K562 (cell line): ENCODE data around the gene MON1A. TPM values are rescaled to one million over a fixed set of nuclear protein-coding genes. Genes with fewer than 3 reads are reported as not detected.

Source experiments
- ATF7 ChIP-seq: fragments of 450-650 bp; IDR thresholded peaks from 2 replicates; pipeline ENCODE4 v1.7.1; 2014; ENCODE audit warnings: mild to moderate bottlenecking, moderate library complexity
- CREM ChIP-seq: IDR thresholded peaks from 2 replicates; pipeline ENCODE4 v1.6.1; 2014; ENCODE audit warnings: antibody characterized with exemption, low read depth
- L3MBTL2 ChIP-seq: fragments of 450-650 bp; IDR thresholded peaks from 2 replicates; pipeline ENCODE4 v1.6.1; 2016; ENCODE audit warnings: mild to moderate bottlenecking, moderate library complexity
- TCF7 ChIP-seq: sonication (generic); IDR thresholded peaks from 2 replicates; pipeline ENCODE4 v1.6.1; 2016; ENCODE audit warnings: antibody characterized with exemption, borderline replicate concordance
- TFAM ChIP-seq: fragments of 250-450 bp; sonication (Bioruptor Pico); conservative IDR thresholded peaks from 2 replicates; pipeline ENCODE4 v1.5.0; 2021; ENCODE audit warnings: mild to moderate bottlenecking, moderate library complexity
- WHSC1 ChIP-seq: IDR thresholded peaks from one replicate; pipeline ENCODE4 v1.6.1; 2012; ENCODE audit warnings: low read length, control low read depth, inconsistent platforms
- YY1 ChIP-seq, 3 experiments: IDR thresholded peaks; 2 replicates each; pipeline ENCODE4 v1.6.1; 2011; ENCODE audit warnings: low read length in 2 of 3, mild to moderate bottlenecking in 2 of 3, moderate library complexity in 2 of 3, borderline replicate concordance in 1 of 3, control low read depth in 1 of 3, low read depth in 1 of 3; ENCODE audit not compliant: insufficient read depth in 3 of 3, insufficient replicate concordance in 2 of 3, control insufficient read depth in 1 of 3, insufficient read length in 1 of 3; ENCODE audit errors: extremely low read depth in 1 of 3
- ZNF263 ChIP-seq: sonication (generic); formaldehyde crosslinking; IDR thresholded peaks from 2 replicates; pipeline ENCODE4 v1.8.0; 2022; ENCODE audit warnings: mild to moderate bottlenecking, missing genetic modification reagents, borderline replicate concordance
- ZNF436 ChIP-seq: fragments of 250-450, 450-650 bp; sonication (Bioruptor Pico); formaldehyde crosslinking; IDR thresholded peaks from 2 replicates; pipeline ENCODE4 v1.7.0; 2020; ENCODE audit warnings: mild to moderate bottlenecking
- polyA plus RNA-seq, 8 experiments: library from polyadenylated mRNA; depleted of rRNA in 4 of 8; stranded (reverse) in 5 of 8; unstranded in 3 of 8; fragments of >200 nt; fragmentation: Nextera tagmentation in 2 of 8; fragmentation: Illumina TruSeq in 1 of 8; extraction: Ambion mirVana in 2 of 8; extraction: Trizol in 1 of 8; gene quantifications; 2 replicates each; pipeline versions ENCODE4 v1.2.1 to v1.2.3, GENCODE V29; 2011 to 2014; ENCODE audit warnings: inconsistent platforms in 1 of 8, missing spikeins in 1 of 8
- total RNA-seq, 7 experiments: library from RNA; depleted of rRNA in 6 of 7; stranded (reverse); fragments of >200 nt in 6 of 7; fragmentation: Illumina TruSeq in 2 of 7; extraction: Trizol in 2 of 7; gene quantifications; 2 replicates each; pipeline versions ENCODE4 v1.2.1 to v1.2.3, GENCODE V29; 2011 to 2021; ENCODE audit warnings: low replicate concordance in 1 of 7
- TF ChIP-seq, protein P1 (sequence below): sonication (generic); formaldehyde crosslinking; IDR thresholded peaks from 2 replicates; pipeline ENCODE4 v1.8.1; 2023; ENCODE audit warnings: mild to moderate bottlenecking, missing genetic modification reagents
- TF ChIP-seq, protein P2 (sequence below), 3 experiments: IDR thresholded peaks in 2 of 3; conservative IDR thresholded peaks in 1 of 3; 2 replicates each; pipeline ENCODE4 v1.5.1; 2011 to 2012; ENCODE audit warnings: low read length in 3 of 3, mild to moderate bottlenecking in 3 of 3, control low read depth in 2 of 3, improper control_type of control experiment in 1 of 3, inconsistent platforms in 1 of 3, low read depth in 1 of 3, mixed read lengths in 1 of 3, moderate library complexity in 1 of 3; ENCODE audit not compliant: insufficient read depth in 2 of 3
- TF ChIP-seq, protein P3 (sequence below): fragments of 200-800 bp; sonication (Bioruptor generic); IDR thresholded peaks from 2 replicates; pipeline ENCODE4 v1.6.1; 2017; ENCODE audit warnings: missing genetic modification characterization, missing compliant biosample characterization
- TF ChIP-seq, protein P4 (sequence below): fragments of 450-650 bp; formaldehyde crosslinking; IDR thresholded peaks from 2 replicates; pipeline ENCODE4 v1.4.0; 2020; ENCODE audit warnings: mild to moderate bottlenecking
- TF ChIP-seq, protein P5 (sequence below): fragments of 250-450 bp; sonication (Bioruptor Pico); IDR thresholded peaks from 2 replicates; pipeline ENCODE4 v1.5.0; 2021
- TF ChIP-seq, protein P6 (sequence below): sonication (generic); formaldehyde crosslinking; IDR thresholded peaks from 2 replicates; pipeline ENCODE4 v1.8.0; 2022; ENCODE audit warnings: mild to moderate bottlenecking, missing genetic modification reagents

Gene MON1A
- total and polyA plus RNA-seq, 9 of the 15 experiments (the other 6 are each of a cell fraction or from before 2014, with no cell fraction given), result 1.1 to 13.8 (median 6.8) TPM

DNA sequence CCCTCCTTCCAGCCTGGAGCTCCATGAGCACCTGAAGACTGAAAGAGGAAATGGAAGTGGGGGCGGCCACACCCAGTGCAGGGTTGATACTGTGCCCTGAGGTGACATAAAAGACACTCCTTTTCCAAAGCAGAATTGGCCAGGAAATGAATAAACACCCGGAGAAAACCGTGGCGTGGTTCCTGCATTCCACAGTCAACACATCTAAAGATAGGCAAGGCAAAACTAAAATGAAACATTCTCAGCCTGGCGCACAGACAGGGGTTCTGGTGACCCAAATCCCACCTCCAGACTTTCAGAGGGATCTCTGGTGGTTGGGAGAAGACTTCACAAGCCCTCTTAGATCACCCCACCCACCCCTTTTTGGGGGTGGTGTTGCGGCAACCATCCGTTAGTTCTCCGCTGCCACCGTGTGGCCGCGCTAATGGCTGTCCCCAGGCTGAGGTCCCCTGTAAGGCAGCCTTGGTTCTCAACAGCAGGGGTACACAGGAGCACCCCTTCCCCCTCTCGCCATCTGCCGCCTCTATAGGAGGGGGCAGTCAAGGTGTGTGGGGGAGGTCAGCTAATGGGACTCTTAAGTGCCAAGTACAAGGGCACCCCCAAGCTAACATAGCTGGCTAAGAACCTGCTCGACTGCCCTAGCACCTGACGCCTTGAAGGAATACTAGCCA is 23.4 kb downstream of the MON1A start (continued):
- TF ChIP-seq, protein P1, sequence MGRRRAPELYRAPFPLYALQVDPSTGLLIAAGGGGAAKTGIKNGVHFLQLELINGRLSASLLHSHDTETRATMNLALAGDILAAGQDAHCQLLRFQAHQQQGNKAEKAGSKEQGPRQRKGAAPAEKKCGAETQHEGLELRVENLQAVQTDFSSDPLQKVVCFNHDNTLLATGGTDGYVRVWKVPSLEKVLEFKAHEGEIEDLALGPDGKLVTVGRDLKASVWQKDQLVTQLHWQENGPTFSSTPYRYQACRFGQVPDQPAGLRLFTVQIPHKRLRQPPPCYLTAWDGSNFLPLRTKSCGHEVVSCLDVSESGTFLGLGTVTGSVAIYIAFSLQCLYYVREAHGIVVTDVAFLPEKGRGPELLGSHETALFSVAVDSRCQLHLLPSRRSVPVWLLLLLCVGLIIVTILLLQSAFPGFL (CRISPR knock-in tag), result no peak
- TF ChIP-seq YY1 (IDR thresholded peaks at IDR 0.05; ENCODE audit: borderline replicate concordance in 1 of 3, control insufficient read depth in 1 of 3, extremely low read depth in 1 of 3, insufficient read depth in 3 of 3, insufficient read length in 1 of 3, insufficient replicate concordance in 2 of 3, low read depth in 1 of 3, low read length in 2 of 3) (peak in 1 of 3 experiments; percentile 3), TCF7 (no peak), L3MBTL2 (0 out of 2 replicates have a peak, but pooled peaks have one; percentile 5), TFAM (CRISPR knock-in tag) (no peak), ZNF263 (no peak), ATF7 (no peak), ZNF436 (CRISPR knock-in tag) (no peak), CREM (no peak), WHSC1 (no peak)
- TF ChIP-seq, protein P2, sequence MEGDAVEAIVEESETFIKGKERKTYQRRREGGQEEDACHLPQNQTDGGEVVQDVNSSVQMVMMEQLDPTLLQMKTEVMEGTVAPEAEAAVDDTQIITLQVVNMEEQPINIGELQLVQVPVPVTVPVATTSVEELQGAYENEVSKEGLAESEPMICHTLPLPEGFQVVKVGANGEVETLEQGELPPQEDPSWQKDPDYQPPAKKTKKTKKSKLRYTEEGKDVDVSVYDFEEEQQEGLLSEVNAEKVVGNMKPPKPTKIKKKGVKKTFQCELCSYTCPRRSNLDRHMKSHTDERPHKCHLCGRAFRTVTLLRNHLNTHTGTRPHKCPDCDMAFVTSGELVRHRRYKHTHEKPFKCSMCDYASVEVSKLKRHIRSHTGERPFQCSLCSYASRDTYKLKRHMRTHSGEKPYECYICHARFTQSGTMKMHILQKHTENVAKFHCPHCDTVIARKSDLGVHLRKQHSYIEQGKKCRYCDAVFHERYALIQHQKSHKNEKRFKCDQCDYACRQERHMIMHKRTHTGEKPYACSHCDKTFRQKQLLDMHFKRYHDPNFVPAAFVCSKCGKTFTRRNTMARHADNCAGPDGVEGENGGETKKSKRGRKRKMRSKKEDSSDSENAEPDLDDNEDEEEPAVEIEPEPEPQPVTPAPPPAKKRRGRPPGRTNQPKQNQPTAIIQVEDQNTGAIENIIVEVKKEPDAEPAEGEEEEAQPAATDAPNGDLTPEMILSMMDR (IDR thresholded peaks at IDR 0.05 in 2 of 3, conservative IDR thresholded peaks at IDR 0.05 in 1 of 3; ENCODE audit: insufficient read depth in 2 of 3, low read depth in 1 of 3, low read length in 3 of 3), result peak; percentile 73 to 81 (median 80)
- TF ChIP-seq, protein P3, sequence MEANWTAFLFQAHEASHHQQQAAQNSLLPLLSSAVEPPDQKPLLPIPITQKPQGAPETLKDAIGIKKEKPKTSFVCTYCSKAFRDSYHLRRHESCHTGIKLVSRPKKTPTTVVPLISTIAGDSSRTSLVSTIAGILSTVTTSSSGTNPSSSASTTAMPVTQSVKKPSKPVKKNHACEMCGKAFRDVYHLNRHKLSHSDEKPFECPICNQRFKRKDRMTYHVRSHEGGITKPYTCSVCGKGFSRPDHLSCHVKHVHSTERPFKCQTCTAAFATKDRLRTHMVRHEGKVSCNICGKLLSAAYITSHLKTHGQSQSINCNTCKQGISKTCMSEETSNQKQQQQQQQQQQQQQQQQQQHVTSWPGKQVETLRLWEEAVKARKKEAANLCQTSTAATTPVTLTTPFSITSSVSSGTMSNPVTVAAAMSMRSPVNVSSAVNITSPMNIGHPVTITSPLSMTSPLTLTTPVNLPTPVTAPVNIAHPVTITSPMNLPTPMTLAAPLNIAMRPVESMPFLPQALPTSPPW (CRISPR knock-in tag), result peak; percentile 76
- TF ChIP-seq, protein P4, sequence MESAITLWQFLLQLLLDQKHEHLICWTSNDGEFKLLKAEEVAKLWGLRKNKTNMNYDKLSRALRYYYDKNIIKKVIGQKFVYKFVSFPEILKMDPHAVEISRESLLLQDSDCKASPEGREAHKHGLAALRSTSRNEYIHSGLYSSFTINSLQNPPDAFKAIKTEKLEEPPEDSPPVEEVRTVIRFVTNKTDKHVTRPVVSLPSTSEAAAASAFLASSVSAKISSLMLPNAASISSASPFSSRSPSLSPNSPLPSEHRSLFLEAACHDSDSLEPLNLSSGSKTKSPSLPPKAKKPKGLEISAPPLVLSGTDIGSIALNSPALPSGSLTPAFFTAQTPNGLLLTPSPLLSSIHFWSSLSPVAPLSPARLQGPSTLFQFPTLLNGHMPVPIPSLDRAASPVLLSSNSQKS (CRISPR knock-in tag), result no peak
- TF ChIP-seq, protein P5, sequence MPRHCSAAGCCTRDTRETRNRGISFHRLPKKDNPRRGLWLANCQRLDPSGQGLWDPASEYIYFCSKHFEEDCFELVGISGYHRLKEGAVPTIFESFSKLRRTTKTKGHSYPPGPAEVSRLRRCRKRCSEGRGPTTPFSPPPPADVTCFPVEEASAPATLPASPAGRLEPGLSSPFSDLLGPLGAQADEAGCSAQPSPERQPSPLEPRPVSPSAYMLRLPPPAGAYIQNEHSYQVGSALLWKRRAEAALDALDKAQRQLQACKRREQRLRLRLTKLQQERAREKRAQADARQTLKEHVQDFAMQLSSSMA (CRISPR knock-in tag), result no peak
- TF ChIP-seq, protein P6, sequence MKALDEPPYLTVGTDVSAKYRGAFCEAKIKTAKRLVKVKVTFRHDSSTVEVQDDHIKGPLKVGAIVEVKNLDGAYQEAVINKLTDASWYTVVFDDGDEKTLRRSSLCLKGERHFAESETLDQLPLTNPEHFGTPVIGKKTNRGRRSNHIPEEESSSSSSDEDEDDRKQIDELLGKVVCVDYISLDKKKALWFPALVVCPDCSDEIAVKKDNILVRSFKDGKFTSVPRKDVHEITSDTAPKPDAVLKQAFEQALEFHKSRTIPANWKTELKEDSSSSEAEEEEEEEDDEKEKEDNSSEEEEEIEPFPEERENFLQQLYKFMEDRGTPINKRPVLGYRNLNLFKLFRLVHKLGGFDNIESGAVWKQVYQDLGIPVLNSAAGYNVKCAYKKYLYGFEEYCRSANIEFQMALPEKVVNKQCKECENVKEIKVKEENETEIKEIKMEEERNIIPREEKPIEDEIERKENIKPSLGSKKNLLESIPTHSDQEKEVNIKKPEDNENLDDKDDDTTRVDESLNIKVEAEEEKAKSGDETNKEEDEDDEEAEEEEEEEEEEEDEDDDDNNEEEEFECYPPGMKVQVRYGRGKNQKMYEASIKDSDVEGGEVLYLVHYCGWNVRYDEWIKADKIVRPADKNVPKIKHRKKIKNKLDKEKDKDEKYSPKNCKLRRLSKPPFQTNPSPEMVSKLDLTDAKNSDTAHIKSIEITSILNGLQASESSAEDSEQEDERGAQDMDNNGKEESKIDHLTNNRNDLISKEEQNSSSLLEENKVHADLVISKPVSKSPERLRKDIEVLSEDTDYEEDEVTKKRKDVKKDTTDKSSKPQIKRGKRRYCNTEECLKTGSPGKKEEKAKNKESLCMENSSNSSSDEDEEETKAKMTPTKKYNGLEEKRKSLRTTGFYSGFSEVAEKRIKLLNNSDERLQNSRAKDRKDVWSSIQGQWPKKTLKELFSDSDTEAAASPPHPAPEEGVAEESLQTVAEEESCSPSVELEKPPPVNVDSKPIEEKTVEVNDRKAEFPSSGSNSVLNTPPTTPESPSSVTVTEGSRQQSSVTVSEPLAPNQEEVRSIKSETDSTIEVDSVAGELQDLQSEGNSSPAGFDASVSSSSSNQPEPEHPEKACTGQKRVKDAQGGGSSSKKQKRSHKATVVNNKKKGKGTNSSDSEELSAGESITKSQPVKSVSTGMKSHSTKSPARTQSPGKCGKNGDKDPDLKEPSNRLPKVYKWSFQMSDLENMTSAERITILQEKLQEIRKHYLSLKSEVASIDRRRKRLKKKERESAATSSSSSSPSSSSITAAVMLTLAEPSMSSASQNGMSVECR (CRISPR knock-in tag), result 0 out of 2 replicates have a peak, but pooled peaks have one; percentile 37
